SW480 (cell line): ENCODE measurements around the gene MOCS1.

ENCODE experiments used
- DNase-seq: peaks from one replicate; pipeline ENCODE4 v3.0.0-alpha.2; 2016; ENCODE audit warnings: low spot score

Gene MOCS1

GRCh38 chr6:39924283-39924682, 10.0 kb downstream of the MOCS1 start:
- DNase-seq, result no peak

- no peak for DNase-seq
Measured at GRCh38 chr6:39923861-39924260, 10.4 kb downstream of the MOCS1 start.

GRCh38 chr6:39923394-39923793, 10.9 kb downstream of the MOCS1 start:
- no peak for DNase-seq

GRCh38 chr6:39922821-39923220, 11.4 kb downstream of the MOCS1 start:
- DNase-seq, result no peak

- DNase-seq, result no peak
Measured at GRCh38 chr6:39920157-39920556, 14.1 kb downstream of the MOCS1 start.

GRCh38 chr6:39918831-39919230, 15.4 kb downstream of the MOCS1 start:
- no peak for DNase-seq

GRCh38 chr6:39917981-39918380, 16.3 kb downstream of the MOCS1 start:
- DNase-seq, result no peak

GRCh38 chr6:39917329-39917728, 16.9 kb downstream of the MOCS1 start:
- DNase-seq, result no peak

- DNase-seq, result no peak
Measured at GRCh38 chr6:39915866-39916265, 18.4 kb downstream of the MOCS1 start.

GRCh38 chr6:39914239-39914638, 20.0 kb downstream of the MOCS1 start:
- no peak for DNase-seq

- no peak for DNase-seq
Measured at GRCh38 chr6:39913391-39913916, 20.8 kb downstream of the MOCS1 start.

GRCh38 chr6:39912446-39912845, 21.8 kb downstream of the MOCS1 start:
- no peak for DNase-seq

- no peak for DNase-seq
Measured at GRCh38 chr6:39911513-39912125, 22.6 kb downstream of the MOCS1 start.

- no peak for DNase-seq
Measured at GRCh38 chr6:39910744-39911143, 23.5 kb downstream of the MOCS1 start.

GRCh38 chr6:39910164-39910563, 24.1 kb downstream of the MOCS1 start:
- DNase-seq, result no peak

GRCh38 chr6:39909701-39910100, 24.6 kb downstream of the MOCS1 start:
- DNase-seq, result no peak

- no peak for DNase-seq
Measured at GRCh38 chr6:39908838-39909583, 25.3 kb downstream of the MOCS1 start.

GRCh38 chr6:39907871-39908575, 26.2 kb downstream of the MOCS1 start:
- no peak for DNase-seq

- DNase-seq, result no peak
Measured at GRCh38 chr6:39906318-39906761, 27.9 kb downstream of the MOCS1 start.

GRCh38 chr6:39905640-39905975, 28.7 kb downstream of the MOCS1 start:
- DNase-seq, result no peak

GRCh38 chr6:39904946-39905639, 29.2 kb downstream of the MOCS1 start:
- no peak for DNase-seq

GRCh38 chr6:39903656-39904055, 30.6 kb downstream of the MOCS1 start:
- no peak for DNase-seq
